Keratinocyte (primary cell): ENCODE measurements around the gene NRP2. TPM values are rescaled to one million over a fixed set of nuclear protein-coding genes. Genes with fewer than 3 reads are reported as not detected.
A peak's percentile ranks its signal among the peaks of the same experiment; 100 is the strongest.

Experiments used
- DNase-seq: peaks from one replicate; pipeline ENCODE4 v3.0.0-alpha.2; 2011; ENCODE audit warnings: low read depth, missing footprints, low spot score
- FAIRE-seq: peaks from 2 replicates; lab custom pipeline; 2011; peaks lifted over from hg19 to GRCh38; lab: Jason Lieb, UNC
- H2AFZ ChIP-seq: 2 replicates; pipeline ENCODE4 v1.6.0; 2012; ENCODE audit warnings: low read length, control low read depth, inconsistent platforms; ENCODE audit not compliant: control insufficient read depth
- H3K27ac ChIP-seq: 2 replicates; pipeline ENCODE4 v1.5.1; 2011; ENCODE audit warnings: low read length; ENCODE audit not compliant: control insufficient read depth, insufficient read depth
- H3K27me3 ChIP-seq: 3 replicates; pipeline ENCODE4 v1.6.0; 2011; ENCODE audit warnings: low read length; ENCODE audit not compliant: control insufficient read depth, insufficient read depth; ENCODE audit errors: extremely low read depth
- H3K36me3 ChIP-seq, 2 experiments: 2 replicates in 1 of 2; 3 replicates in 1 of 2; pipeline ENCODE4 v1.5.1; 2011; ENCODE audit warnings: low read length in 2 of 2, mild to moderate bottlenecking in 1 of 2; ENCODE audit not compliant: control insufficient read depth in 2 of 2, insufficient read depth in 2 of 2; ENCODE audit errors: extremely low read depth in 1 of 2
- H3K4me1 ChIP-seq: 3 replicates; pipeline ENCODE4 v1.5.1; 2011; ENCODE audit warnings: low read length; ENCODE audit not compliant: control insufficient read depth, insufficient read depth; ENCODE audit errors: extremely low read depth
- H3K4me2 ChIP-seq: 3 replicates; pipeline ENCODE4 v1.6.0; 2011; ENCODE audit warnings: low read depth, low read length; ENCODE audit not compliant: control insufficient read depth, insufficient read depth; ENCODE audit errors: extremely low read depth
- H3K4me3 ChIP-seq, 3 experiments: fragments of 200-600 bp in 1 of 3; sonication (generic) in 1 of 3; 2 replicates in 2 of 3; 3 replicates in 1 of 3; pipeline ENCODE4 v1.5.1; 2011 to 2016; ENCODE audit warnings: low read length in 3 of 3, mild to moderate bottlenecking in 3 of 3, control low read depth in 2 of 3, inconsistent platforms in 1 of 3, low read depth in 1 of 3, mixed read lengths in 1 of 3, mixed run types in 1 of 3, moderate library complexity in 1 of 3; ENCODE audit not compliant: control insufficient read depth in 2 of 3, insufficient read depth in 2 of 3; ENCODE audit errors: extremely low read depth in 1 of 3
- H3K79me2 ChIP-seq: 2 replicates; pipeline ENCODE4 v1.6.0; 2012; ENCODE audit warnings: low read length; ENCODE audit not compliant: control insufficient read depth, insufficient read depth
- H3K9ac ChIP-seq: 3 replicates; pipeline ENCODE4 v1.6.0; 2011; ENCODE audit warnings: low read length; ENCODE audit not compliant: control insufficient read depth, insufficient read depth; ENCODE audit errors: extremely low read depth
- H3K9me1 ChIP-seq: 3 replicates; pipeline ENCODE4 v1.6.0; 2011; ENCODE audit warnings: low read length; ENCODE audit not compliant: control insufficient read depth, insufficient read depth; ENCODE audit errors: extremely low read depth
- H3K9me3 ChIP-seq: 2 replicates; pipeline ENCODE4 v1.5.1; 2012; ENCODE audit warnings: low read depth, low read length; ENCODE audit not compliant: control insufficient read depth
- H4K20me1 ChIP-seq: 3 replicates; pipeline ENCODE4 v1.6.0; 2011; ENCODE audit warnings: low read length; ENCODE audit not compliant: control insufficient read depth, insufficient read depth; ENCODE audit errors: extremely low read depth
- CTCF ChIP-seq, 3 experiments: IDR thresholded peaks in 1 of 3; conservative IDR thresholded peaks in 1 of 3; optimal IDR thresholded peaks in 1 of 3; 2 replicates in 2 of 3; 3 replicates in 1 of 3; pipeline versions ENCODE3 to v1.5.1; 2011; ENCODE audit warnings: low read length in 3 of 3, mild to moderate bottlenecking in 3 of 3, moderate library complexity in 2 of 3, control low read depth in 1 of 3, inconsistent platforms in 1 of 3; ENCODE audit not compliant: insufficient read depth in 2 of 3; ENCODE audit errors: extremely low read depth in 1 of 3
- EZH2 ChIP-seq: IDR thresholded peaks from one replicate; pipeline ENCODE4 v1.6.1; 2012; ENCODE audit warnings: inconsistent platforms, mild to moderate bottlenecking, low read length, moderate library complexity
- dilution Hi-C: fragments of 300-500 bp; cut with MboI; formaldehyde crosslinking; loops from one replicate; pipeline ENCODE4 v1.7.0; 2020; ENCODE audit warnings: low sequenced_read_pairs; ENCODE audit not compliant: extremely low pct_ligation_motif_present
- polyA plus RNA-seq, 5 experiments: library from polyadenylated mRNA; depleted of rRNA in 3 of 5; stranded (reverse) in 3 of 5; stranded (forward) in 1 of 5; unstranded in 1 of 5; fragments of >200 nt; gene quantifications; 1 replicate in 1 of 5; 2 replicates in 3 of 5; 3 replicates in 1 of 5; pipeline versions ENCODE4 v1.2.1 to v1.2.3, GENCODE V29; 2011 to 2012; ENCODE audit warnings: missing spikeins in 2 of 5, low read depth in 1 of 5, low replicate concordance in 1 of 5

Gene NRP2
- polyA plus RNA-seq, 1 donor (not counting 4 experiments of a cell fraction or from before 2014, with no cell fraction given): 20.6 TPM

- DNase-seq (no peak), FAIRE-seq (no peak)
- Histone ChIP-seq H3K36me3 (no peaks in the 10 kb centered on the region), H3K27me3 (no peaks in the 10 kb centered on the region), H3K4me2 (peak overlapping the region; percentile 80), H3K9ac (peak overlapping the region; percentile 14), H3K9me1 (no peaks in the 10 kb centered on the region), H3K79me2 (no peaks in the 10 kb centered on the region), H3K4me1 (peaks cover 29% of the 10 kb centered on the region), H3K9me3 (no peaks in the 10 kb centered on the region), H4K20me1 (no peaks in the 10 kb centered on the region), H2AFZ (no peak overlapping the region), H3K27ac (peak overlapping the region; percentile 42), H3K4me3 (peak overlapping the region in 1 of 3 experiments; percentile 26)
- dilution Hi-C loops: no loop called here
- no peak for TF ChIP-seq EZH2
- no peak for TF ChIP-seq CTCF (optimal IDR thresholded peaks at IDR 0.05 in 1 of 3, IDR thresholded peaks at IDR 0.05 in 1 of 3, conservative IDR thresholded peaks at IDR 0.05 in 1 of 3; ENCODE audit: extremely low read depth in 1 of 3, insufficient read depth in 2 of 3, low read length in 3 of 3)
Measured at GRCh38 chr2:205661281-205661680, 21.0 kb upstream of the NRP2 start.

- DNase-seq (no peak), FAIRE-seq (no peak)
- Histone ChIP-seq H2AFZ (no peak overlapping the region), H3K4me1 (peaks cover 29% of the 10 kb centered on the region), H3K36me3 (no peaks in the 10 kb centered on the region), H3K4me3 (no peak overlapping the region), H3K79me2 (no peaks in the 10 kb centered on the region), H3K27ac (no peak overlapping the region), H3K4me2 (no peak overlapping the region), H4K20me1 (no peaks in the 10 kb centered on the region), H3K9me1 (no peaks in the 10 kb centered on the region), H3K9ac (no peak overlapping the region), H3K9me3 (no peaks in the 10 kb centered on the region), H3K27me3 (no peaks in the 10 kb centered on the region)
- TF ChIP-seq CTCF (optimal IDR thresholded peaks at IDR 0.05 in 1 of 3, IDR thresholded peaks at IDR 0.05 in 1 of 3, conservative IDR thresholded peaks at IDR 0.05 in 1 of 3; ENCODE audit: extremely low read depth in 1 of 3, insufficient read depth in 2 of 3, low read length in 3 of 3): no peak
- TF ChIP-seq EZH2: no peak
- dilution Hi-C loops: no loop called here
Measured at GRCh38 chr2:205662206-205662965, 19.9 kb upstream of the NRP2 start.
